VCaP (cell line): ENCODE results near the gene GAK.
A peak's percentile ranks its signal among the peaks of the same experiment; 100 is the strongest.

Experiments used
- H3K27ac ChIP-seq: fragments of 450-650 bp; 2 replicates; pipeline ENCODE4 v1.5.1; 2017
- TF ChIP-seq, protein P1 (sequence below): fragments of 450-650 bp; conservative IDR thresholded peaks from 2 replicates; pipeline ENCODE4 v1.5.1; 2017; ENCODE audit warnings: mild to moderate bottlenecking, moderate library complexity

Gene GAK

GRCh38 chr4:971666-972500 is 39.8 kb upstream of the GAK start:
- TF ChIP-seq, protein P1, sequence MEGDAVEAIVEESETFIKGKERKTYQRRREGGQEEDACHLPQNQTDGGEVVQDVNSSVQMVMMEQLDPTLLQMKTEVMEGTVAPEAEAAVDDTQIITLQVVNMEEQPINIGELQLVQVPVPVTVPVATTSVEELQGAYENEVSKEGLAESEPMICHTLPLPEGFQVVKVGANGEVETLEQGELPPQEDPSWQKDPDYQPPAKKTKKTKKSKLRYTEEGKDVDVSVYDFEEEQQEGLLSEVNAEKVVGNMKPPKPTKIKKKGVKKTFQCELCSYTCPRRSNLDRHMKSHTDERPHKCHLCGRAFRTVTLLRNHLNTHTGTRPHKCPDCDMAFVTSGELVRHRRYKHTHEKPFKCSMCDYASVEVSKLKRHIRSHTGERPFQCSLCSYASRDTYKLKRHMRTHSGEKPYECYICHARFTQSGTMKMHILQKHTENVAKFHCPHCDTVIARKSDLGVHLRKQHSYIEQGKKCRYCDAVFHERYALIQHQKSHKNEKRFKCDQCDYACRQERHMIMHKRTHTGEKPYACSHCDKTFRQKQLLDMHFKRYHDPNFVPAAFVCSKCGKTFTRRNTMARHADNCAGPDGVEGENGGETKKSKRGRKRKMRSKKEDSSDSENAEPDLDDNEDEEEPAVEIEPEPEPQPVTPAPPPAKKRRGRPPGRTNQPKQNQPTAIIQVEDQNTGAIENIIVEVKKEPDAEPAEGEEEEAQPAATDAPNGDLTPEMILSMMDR, result no peak
- peak overlapping the region; percentile 59; the same call in 1 of the 2 replicates for H3K27ac ChIP-seq

DNA sequence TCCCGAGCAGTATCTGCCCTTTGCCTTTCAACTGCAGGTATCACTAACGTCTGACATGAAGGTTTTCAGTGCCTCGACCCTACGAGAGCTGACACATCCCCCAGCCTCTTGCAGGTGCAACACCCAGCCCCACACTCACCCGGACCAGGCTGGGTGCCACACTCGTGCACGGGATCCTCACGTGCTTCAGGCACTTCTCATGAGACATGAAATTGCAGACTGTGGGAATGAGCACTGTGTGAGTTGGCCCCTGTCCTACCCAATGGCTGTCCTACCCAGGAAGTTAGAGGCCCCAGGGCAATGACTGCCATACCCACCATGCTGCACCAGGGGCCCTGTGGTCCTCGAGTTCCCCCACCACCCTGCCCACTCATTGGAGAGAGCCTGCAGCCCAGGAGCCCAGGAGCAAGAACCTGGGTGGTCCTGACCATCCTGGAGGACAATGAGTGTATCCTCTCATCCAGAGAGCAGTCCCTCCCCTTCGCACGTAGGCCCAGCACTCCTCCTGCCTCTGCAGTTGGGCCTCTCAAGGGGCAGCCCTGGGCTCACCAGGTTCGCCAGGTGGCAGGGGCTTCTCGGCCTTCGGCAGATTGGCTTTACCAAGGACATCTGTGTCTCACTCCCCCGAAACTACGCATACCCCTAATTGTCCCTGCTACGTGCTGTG is 38.9 kb upstream of the GAK start:
- TF ChIP-seq, protein P1, result no peak

DNA sequence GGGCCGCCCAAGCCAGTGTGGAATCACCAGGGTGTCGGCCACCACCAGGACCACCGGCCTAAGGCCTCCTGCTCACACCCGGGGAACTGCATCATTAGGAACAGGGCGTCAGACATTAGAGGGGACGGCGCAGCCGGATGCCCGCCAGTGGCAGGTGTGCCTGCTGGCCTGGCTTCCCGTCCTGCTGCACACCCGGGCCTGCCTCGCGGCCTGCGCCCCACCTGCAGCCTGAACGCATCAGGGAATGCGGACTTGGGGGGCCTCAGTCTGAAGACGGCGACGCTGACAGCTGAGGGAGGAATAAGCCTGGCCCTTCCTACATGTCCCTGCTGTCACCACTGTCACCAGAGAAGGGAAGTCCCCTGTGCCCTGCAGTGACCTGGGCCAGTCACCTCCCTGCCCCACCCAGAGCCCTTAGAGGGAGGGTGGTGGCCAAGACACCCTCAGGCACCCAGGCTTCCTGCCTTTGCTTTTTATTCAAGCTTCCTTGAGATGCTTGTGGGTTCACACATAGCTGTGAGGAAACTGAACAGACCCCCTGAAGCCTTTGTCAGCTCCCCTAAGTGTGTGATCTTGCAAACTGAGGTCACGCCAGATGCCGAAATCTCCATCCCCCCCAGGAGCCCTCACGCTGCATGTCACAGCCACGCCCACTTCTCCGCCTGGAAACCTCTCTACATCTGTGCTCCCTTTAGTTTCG is 38.1 kb upstream of the GAK start:
- TF ChIP-seq, protein P1, result no peak
- no peak overlapping the region for H3K27ac ChIP-seq

More for the DNA sequence above, 38.9 kb upstream of the GAK start:
- H3K27ac ChIP-seq, result no peak overlapping the region

DNA sequence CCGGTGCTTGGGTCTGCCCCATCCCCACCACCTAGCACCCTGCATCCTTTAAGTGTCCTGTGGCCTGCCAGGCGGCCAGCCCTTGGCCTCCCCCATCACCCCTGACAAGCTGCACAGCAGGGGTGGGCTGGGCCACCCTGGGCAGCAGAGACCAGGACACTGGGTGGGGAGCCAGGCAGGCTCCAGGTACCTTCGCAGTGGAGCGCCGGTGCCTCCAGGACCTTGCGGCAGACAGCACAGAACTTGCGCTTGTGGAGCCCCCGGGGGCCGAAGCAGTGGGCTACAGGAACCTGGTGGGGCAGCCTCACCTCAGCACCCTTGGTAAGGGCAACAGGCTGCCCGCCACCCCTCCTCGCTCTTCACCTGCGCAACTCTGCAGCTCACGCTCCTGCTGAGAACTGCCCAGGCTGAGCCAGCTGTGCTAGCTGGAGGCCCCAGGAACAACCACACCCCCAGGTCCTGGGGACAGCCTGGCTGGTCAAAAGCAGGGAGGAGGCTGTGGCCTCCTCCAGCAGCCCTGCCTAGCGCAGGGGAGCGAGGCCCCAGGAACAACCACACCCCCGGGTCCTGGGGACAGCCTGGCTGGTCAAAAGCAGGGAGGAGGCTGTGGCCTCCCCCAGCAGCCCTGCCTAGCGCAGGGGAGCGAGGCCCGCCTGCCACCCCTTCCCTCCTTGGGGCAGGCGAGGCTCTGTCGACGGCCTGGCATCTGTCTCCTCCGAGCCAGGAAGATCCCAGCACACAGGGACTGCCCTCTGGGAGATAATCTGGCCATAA is 36.7 kb upstream of the GAK start:
- TF ChIP-seq, protein P1, result no peak
- H3K27ac ChIP-seq, result no peak overlapping the region

DNA sequence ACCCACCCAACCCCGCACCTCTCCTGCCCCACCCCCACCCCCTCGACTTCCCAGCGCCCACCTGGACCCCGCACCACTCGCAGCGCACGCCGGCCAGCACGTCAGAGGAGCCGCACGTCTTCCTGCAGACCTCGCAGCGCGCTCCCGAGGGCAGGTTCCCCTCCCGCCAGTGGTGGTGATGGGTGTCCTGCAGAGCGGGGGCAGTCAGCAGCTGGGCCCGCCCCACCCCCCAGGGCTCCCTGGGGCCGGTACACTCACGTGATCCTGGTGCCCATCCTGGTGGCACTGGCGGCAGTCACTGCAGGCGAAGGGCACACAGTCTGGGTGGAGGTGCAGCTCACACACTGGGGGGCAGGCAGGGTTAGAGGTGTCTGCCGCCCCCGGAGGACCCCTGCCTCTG is 36.1 kb upstream of the GAK start:
- no peak overlapping the region for H3K27ac ChIP-seq
- TF ChIP-seq, protein P1, result no peak

GRCh38 chr4:967113-968104 is 35.3 kb upstream of the GAK start:
- H3K27ac ChIP-seq, result no peak overlapping the region
- TF ChIP-seq, protein P1, result no peak
